ENCODE results near the gene GPX1.
A peak's percentile ranks its signal among the peaks of the same experiment; 100 is the strongest.

GPX1 gene

GRCh38 chr3:49352890-49353421, 5.2 kb downstream of the GPX1 start:
- Histone ChIP-seq H4K20me1 (ENCODE audit: insufficient read depth, low read length) (no peaks in the 10 kb centered on the region), H3F3A (ENCODE audit: insufficient read depth, low read length) (no peaks in the 10 kb centered on the region), H3K4me3 (ENCODE audit: low read length) (no peak overlapping the region), H2AFZ (ENCODE audit: low read length) (no peak overlapping the region), H3K4me2 (ENCODE audit: low read depth, low read length) (no peak overlapping the region), H3K9ac (ENCODE audit: low read length) (no peak overlapping the region), H3K9me2 (replicated peaks; ENCODE audit: insufficient read depth, low read length) (no peaks in the 10 kb centered on the region), H3K27me3 (replicated peaks; ENCODE audit: insufficient read depth, low read length) (no peaks in the 10 kb centered on the region), H3K36me3 (replicated peaks; ENCODE audit: insufficient read depth, low read length) (no peaks in the 10 kb centered on the region), H3K4me1 (ENCODE audit: low read length) (peaks cover 7% of the 10 kb centered on the region), H3K9me3 (replicated peaks; ENCODE audit: insufficient read depth, low read length) (no peaks in the 10 kb centered on the region), H3K27ac (ENCODE audit: low read length) (no peak overlapping the region), H3K79me2 (ENCODE audit: low read length) (peaks cover 5% of the 10 kb centered on the region)
- no peak for DNase-seq
- TF ChIP-seq EZH2 (optimal IDR thresholded peaks at IDR 0.05; ENCODE audit: low read depth, low read length) (no peak), CTCF (IDR thresholded peaks at IDR 0.05; ENCODE audit: low read length) (no peak), EZH2phosphoT487 (IDR thresholded peaks at IDR 0.05; ENCODE audit: low read length) (no peak)

DNA sequence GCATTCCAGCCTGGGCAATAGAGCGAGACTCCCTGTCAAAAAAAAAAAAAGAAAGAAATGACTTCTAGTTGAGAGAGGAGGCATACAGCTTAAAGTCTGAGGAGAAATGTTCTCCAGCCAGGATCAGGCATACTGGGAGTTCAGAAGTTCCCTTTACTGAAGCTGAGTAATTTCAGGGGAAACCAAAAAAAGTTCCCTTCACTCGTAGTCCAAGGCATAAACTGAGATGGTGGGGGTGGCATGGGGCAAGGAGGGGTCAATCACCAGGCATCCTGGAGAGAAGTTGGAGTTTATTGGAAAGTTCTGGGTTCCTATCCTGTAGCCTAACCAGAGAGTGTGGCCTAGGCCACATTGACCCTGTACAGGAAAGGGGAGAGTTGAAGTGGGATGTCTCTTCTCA, 5.9 kb downstream of the GPX1 start:
- Histone ChIP-seq H3K36me3 (replicated peaks; ENCODE audit: insufficient read depth, low read length) (no peaks in the 10 kb centered on the region), H3K79me2 (ENCODE audit: low read length) (no peaks in the 10 kb centered on the region), H3K4me3 (ENCODE audit: low read length) (no peak overlapping the region), H3K9me2 (replicated peaks; ENCODE audit: insufficient read depth, low read length) (no peaks in the 10 kb centered on the region), H3K27ac (ENCODE audit: low read length) (no peak overlapping the region), H3K4me2 (ENCODE audit: low read depth, low read length) (no peak overlapping the region), H3K9ac (ENCODE audit: low read length) (no peak overlapping the region), H4K20me1 (ENCODE audit: insufficient read depth, low read length) (no peaks in the 10 kb centered on the region), H3K27me3 (replicated peaks; ENCODE audit: insufficient read depth, low read length) (no peaks in the 10 kb centered on the region), H3K4me1 (ENCODE audit: low read length) (peaks cover 7% of the 10 kb centered on the region), H3K9me3 (replicated peaks; ENCODE audit: insufficient read depth, low read length) (no peaks in the 10 kb centered on the region), H3F3A (ENCODE audit: insufficient read depth, low read length) (no peaks in the 10 kb centered on the region), H2AFZ (ENCODE audit: low read length) (no peak overlapping the region)
- no peak for DNase-seq
- TF ChIP-seq EZH2 (optimal IDR thresholded peaks at IDR 0.05; ENCODE audit: low read depth, low read length): no peak
- no peak for TF ChIP-seq EZH2phosphoT487 (IDR thresholded peaks at IDR 0.05; ENCODE audit: low read length)
- TF ChIP-seq CTCF (IDR thresholded peaks at IDR 0.05; ENCODE audit: low read length): no peak

DNA sequence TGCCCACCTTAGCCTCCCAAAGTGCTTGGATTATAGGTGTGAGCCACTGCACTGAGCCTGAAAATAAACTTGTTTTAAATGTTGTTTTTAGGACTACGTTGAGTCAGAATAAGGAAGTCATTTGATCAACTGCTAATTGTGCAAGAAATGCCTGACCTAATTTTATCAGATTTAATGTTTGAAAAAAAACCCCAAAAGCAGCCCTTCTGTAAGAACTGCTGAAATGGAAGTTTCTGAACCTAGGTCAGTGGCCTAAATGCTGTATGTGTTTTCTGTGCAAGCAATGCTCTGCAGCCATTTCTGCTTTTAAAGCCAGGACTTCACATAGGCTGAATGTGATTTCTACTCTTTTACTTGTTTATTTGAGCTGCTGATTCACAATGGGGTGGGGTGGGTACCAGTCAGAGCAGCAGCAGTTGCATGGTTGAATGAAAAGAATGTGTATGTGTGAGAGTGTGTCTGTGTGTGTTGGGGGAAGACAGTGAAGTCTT, 6.6 kb downstream of the GPX1 start:
- Histone ChIP-seq H2AFZ (ENCODE audit: low read length) (peak overlapping the region; percentile 59; the same call in 1 of the 2 replicates), H3K27ac (ENCODE audit: low read length) (peak overlapping the region; percentile 55; the same call in 1 of the 2 replicates), H3K4me2 (ENCODE audit: low read depth, low read length) (no peak overlapping the region), H3K36me3 (replicated peaks; ENCODE audit: insufficient read depth, low read length) (no peaks in the 10 kb centered on the region), H3K9me3 (replicated peaks; ENCODE audit: insufficient read depth, low read length) (no peaks in the 10 kb centered on the region), H3K79me2 (ENCODE audit: low read length) (no peaks in the 10 kb centered on the region), H3F3A (ENCODE audit: insufficient read depth, low read length) (no peaks in the 10 kb centered on the region), H4K20me1 (ENCODE audit: insufficient read depth, low read length) (no peaks in the 10 kb centered on the region), H3K9ac (ENCODE audit: low read length) (no peak overlapping the region), H3K9me2 (replicated peaks; ENCODE audit: insufficient read depth, low read length) (no peaks in the 10 kb centered on the region), H3K27me3 (replicated peaks; ENCODE audit: insufficient read depth, low read length) (no peaks in the 10 kb centered on the region), H3K4me3 (ENCODE audit: low read length) (no peak overlapping the region), H3K4me1 (ENCODE audit: low read length) (peaks cover 7% of the 10 kb centered on the region)
- no peak for DNase-seq
- TF ChIP-seq CTCF (IDR thresholded peaks at IDR 0.05; ENCODE audit: low read length): no peak

Data from MM.1S (cell line).